GM23248 (cell line): ENCODE measurements around the gene CLEC16A.

Experiments used
- EZH2 ChIP-seq: fragments of 200-600 bp; sonication (generic); IDR thresholded peaks from 2 replicates; pipeline ENCODE4 v1.6.1; 2018; ENCODE audit warnings: antibody characterized with exemption, mild to moderate bottlenecking; ENCODE audit not compliant: insufficient read depth, poor library complexity, severe bottlenecking
- EZH2phosphoT487 ChIP-seq: fragments of 200-600 bp; sonication (generic); IDR thresholded peaks from 2 replicates; pipeline ENCODE4 v1.6.1; 2018; ENCODE audit warnings: antibody characterized with exemption, moderate library complexity, mild to moderate bottlenecking, low read depth; ENCODE audit not compliant: insufficient read depth

GRCh38 chr16:10961231-10961630 lies 16.9 kb downstream of the CLEC16A start:
- TF ChIP-seq EZH2, result no peak
- TF ChIP-seq EZH2phosphoT487, result no peak
